HG03095 (cell line): ENCODE results near the gene SUCLG2.

Experiments used
- ATAC-seq: cut with Tn5 transposase; IDR thresholded peaks from one replicate; pipeline ENCODE4 v1.9.1; 2021; ENCODE audit warnings: moderate library complexity; ENCODE audit not compliant: unreplicated experiment

The SUCLG2 gene

DNA sequence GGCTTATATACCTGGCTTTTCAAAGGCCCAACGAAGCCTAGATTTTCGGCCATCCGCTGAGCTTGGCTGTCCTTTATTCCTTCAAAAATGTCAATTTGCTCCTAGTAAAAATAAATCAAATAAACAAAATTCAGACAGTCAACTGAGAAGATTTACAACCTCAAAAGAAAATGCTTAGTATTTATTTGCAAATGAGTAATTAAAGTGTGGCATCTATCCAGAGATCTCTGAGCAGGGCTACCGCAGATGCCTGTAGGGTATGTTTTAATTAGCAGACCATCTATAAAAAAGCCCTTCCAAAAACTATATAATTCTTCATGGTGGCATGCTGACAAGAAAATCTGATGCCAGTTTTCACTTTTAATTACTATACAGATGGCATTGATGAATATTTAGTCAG is 136.2 kb downstream of the SUCLG2 start:
- ATAC-seq: no peak

GRCh38 chr3:67517781-67518180 is 136.6 kb downstream of the SUCLG2 start:
- no peak for ATAC-seq

DNA sequence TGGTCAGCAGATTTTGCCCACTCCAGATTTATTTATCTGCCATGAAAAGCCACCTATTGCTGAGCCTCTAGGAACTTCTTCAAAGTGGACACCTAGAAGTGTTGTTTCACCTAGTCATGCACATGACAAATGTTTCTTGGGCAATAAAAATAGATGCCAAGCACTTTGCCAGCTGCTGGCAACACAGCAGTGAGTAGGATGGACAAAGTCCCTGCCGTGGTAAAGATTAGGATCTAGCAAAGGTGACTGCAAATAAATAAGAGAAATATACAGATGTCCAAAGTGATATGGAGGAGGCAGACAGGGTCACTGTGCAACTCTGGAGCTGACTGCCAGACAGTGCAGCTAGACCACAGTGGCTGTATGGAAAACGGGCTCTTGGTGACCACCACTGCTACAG is 137.9 kb downstream of the SUCLG2 start:
- ATAC-seq: no peak

DNA sequence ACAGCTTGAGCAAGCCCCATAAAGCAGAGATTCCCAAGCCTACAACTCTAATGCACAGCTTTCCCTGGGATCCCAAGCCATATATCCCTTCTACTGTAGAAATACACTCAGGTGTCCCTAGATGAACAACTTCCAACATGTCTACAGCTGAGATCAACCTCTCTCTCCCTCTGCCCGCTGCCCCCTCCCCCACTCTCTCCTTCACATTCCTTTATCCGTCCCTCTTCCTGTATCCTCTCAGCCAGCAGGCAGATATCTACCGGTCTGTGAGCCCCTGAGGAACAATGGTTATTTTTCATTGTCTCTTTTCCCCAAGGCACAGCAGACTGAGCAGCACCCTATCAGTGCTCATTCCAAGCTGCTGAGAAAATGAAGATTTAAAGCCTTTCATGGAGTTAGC is 138.6 kb downstream of the SUCLG2 start:
- ATAC-seq: no peak

DNA sequence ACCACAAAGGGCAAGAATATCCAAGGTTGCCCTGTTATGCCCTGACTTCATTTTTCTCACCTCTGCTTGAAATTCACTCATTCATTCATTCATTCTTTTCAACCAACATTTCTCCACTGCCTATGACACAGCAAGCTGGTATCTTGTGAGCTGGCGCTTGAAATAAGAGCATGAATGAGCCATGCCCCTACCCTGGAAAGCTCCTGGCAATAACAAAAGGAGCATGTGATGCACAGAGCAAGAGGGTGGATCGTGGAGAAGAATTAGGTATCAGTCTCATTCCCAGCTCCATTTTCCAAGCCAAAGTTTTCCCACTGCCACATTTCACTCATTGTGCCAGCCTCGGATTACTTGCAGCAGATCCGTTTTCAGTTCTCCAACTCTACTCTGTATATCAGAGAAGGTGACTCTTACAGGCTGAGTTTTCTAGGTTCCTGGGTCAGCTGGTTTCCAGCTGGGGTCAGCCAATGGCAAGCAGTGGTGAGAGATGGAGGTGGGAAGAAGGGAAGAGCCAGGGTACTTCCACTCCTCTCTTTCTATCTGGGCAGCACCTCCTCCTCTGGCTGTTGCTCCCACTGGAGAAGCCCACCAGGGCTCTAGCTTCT is 144.8 kb downstream of the SUCLG2 start:
- no peak for ATAC-seq

- ATAC-seq: no peak
These were observed 146.8 kb downstream of the SUCLG2 start for GRCh38 chr3:67507584-67507983.

- ATAC-seq: no peak
These were observed 153.7 kb downstream of the SUCLG2 start for GRCh38 chr3:67500709-67501108.

DNA sequence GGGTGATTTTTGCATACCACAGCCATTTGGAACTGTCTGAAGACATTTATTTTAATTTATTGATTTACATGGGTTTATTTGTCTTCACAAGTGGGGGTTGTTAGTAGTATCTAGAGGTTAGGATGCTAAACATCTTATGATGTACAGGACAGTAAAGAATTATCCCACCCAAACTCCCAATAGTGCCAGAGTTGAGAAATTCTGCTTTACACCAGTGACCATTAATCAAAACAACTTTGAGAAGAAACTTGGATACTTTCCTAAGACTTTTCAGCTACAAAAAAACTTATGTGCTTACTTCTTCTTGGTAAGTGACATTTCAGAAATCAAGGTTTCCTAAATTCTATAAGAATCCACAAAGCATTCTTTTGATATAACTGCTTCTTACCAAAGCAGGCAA is 156.7 kb downstream of the SUCLG2 start:
- ATAC-seq: no peak

GRCh38 chr3:67495751-67496150 is 158.7 kb downstream of the SUCLG2 start:
- no peak for ATAC-seq

DNA sequence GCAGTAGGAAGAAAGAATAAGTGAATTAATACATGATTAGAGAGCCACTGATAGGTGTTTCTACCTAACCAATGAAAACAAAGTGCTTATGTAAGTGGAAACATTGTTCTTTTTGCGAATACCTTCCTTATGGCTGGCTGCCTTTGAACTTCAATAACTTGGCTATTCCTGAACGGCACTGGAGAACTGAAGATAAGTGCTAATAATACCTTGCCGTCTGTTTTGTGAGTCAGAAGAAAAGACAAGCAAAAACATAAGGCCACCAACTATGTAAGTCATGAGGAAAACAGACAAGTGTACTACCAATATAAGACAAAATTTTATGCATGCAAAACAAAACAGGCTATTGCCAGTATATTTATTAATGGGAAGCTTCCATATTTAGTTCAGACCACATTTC is 160.6 kb downstream of the SUCLG2 start:
- no peak for ATAC-seq

GRCh38 chr3:67490658-67491057 is 163.8 kb downstream of the SUCLG2 start:
- no peak for ATAC-seq

- no peak for ATAC-seq
These were observed 164.6 kb downstream of the SUCLG2 start for GRCh38 chr3:67489816-67490215.

DNA sequence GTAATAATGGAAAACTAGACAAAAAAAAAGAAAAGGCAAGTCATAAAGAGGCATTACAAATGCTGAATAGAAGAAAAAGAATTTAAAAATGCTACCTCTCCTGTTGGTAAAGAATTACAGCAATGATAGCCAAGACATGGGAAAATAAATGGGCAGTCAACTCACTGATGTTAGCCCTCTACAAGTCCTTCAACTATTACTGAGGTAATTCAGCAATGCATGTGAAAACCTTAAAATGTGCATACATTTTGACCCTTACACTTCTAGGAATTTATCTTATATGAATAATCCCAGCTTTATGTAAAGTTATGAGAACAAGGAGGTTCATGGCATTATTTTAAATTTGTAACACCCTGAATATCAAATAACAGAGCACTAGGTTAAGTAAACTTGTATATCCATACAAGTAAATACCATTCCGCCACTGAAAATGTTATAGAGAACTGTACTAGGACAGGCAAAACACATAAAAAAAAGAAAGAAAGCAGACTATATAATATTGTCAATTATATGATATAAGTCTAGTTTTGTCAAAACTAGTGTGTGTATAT is 166.8 kb downstream of the SUCLG2 start:
- ATAC-seq: no peak

- no peak for ATAC-seq
These were observed 167.5 kb downstream of the SUCLG2 start for GRCh38 chr3:67486883-67487282.

- no peak for ATAC-seq
These were observed 170.3 kb downstream of the SUCLG2 start for GRCh38 chr3:67484085-67484484.

DNA sequence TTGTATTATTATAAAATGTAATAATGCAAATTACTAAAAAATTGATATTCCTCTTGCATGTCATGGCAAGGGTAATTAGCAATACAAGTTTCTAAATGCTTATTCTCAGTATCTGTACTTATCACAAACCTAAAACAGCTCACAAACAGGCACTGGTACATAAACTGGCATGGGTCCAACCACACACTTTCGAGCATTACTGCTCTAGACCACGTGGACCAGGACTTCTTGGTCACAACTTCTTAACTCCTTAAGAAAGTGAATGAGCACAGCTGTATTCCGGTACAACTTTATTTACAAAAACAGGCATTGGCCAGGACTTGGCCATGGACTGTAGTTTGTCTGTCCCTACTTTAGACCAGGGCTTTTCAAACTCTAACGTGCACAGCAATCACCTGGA is 173.3 kb downstream of the SUCLG2 start:
- no peak for ATAC-seq

DNA sequence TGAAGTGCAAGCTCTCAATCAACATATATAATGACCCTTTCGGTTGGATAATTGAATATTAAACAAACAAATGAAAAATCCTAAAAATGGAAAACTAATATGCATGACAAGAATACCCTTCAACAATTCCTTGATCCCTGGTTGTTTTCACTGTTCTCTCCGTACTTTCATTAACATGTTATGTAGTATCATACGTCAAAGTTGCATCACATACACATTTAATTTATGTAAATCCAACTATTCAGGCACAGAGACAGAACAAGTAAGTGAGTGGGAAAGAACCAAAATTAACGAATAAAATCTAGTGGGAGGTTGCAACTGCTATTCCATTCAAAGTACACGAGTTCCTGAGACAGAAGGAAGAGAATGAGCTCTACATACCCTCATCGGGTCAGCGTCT is 176.0 kb downstream of the SUCLG2 start:
- ATAC-seq: no peak

GRCh38 chr3:67474311-67474710 is 180.1 kb downstream of the SUCLG2 start:
- ATAC-seq: no peak

- ATAC-seq: no peak
These were observed 181.7 kb downstream of the SUCLG2 start for GRCh38 chr3:67472674-67473201.

DNA sequence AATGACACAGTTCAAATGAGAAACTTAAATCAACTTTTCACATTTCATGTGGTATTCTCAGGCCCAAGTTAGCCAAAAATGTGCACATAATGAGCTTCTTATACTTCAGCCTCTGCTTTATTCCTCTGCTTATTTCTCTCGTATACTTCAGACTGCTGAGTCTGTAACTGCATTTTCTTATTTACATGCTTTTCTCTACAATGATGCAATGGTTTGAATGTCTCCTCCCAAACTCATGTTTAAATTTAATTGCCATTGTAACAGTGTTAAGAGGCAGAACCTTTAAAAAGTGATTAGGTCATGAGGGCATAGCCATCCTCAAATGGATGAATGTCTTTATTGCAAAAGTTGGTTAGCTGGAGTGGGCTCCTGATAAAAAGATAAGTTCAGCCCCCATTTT is 184.2 kb downstream of the SUCLG2 start:
- no peak for ATAC-seq

GRCh38 chr3:67468511-67468910 is 185.9 kb downstream of the SUCLG2 start:
- no peak for ATAC-seq

DNA sequence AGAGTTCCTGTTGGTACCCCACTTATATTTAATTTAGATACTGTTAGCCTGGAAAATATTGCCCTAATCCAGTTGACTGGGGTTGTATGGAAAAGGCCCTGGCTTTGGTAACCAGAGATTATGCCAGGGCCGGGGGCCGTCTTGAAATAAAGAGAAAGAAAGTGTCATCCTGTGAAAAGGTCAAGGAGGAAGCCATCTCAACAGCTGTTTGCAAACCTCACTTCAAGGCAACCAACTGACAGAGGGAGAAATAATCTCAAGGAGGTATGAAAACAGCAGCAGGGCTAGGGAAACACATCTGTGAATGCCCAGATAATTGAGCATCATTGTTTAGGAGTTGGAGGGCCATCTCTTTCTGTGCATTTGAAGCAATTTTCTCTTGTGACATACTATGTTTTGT is 190.8 kb downstream of the SUCLG2 start:
- ATAC-seq: no peak

GRCh38 chr3:67462187-67462586 is 192.2 kb downstream of the SUCLG2 start:
- ATAC-seq: no peak
